Hematopoietic multipotent progenitor cell (in vitro differentiated cells): ENCODE measurements around the gene PJA2. TPM values are rescaled to one million over a fixed set of nuclear protein-coding genes. Genes with fewer than 3 reads are reported as not detected.

ENCODE experiments used
- DNase-seq, 3 donors: peaks; one replicate each; pipeline ENCODE4 v3.0.0-alpha.2; 2011 to 2015; ENCODE audit warnings: low read depth in 2 of 3, low spot score in 2 of 3
- total RNA-seq: library from RNA; depleted of rRNA; stranded (reverse); fragments of >200 nt; gene quantifications from one replicate; pipeline ENCODE4 v1.2.3, GENCODE V29; 2012

The PJA2 gene
- total RNA-seq, 1 donor: 35.8 TPM

GRCh38 chr5:109351988-109352864 lies 57.5 kb downstream of the PJA2 start:
- DNase-seq: peak in 1 of 3 donors; percentile 39

DNA sequence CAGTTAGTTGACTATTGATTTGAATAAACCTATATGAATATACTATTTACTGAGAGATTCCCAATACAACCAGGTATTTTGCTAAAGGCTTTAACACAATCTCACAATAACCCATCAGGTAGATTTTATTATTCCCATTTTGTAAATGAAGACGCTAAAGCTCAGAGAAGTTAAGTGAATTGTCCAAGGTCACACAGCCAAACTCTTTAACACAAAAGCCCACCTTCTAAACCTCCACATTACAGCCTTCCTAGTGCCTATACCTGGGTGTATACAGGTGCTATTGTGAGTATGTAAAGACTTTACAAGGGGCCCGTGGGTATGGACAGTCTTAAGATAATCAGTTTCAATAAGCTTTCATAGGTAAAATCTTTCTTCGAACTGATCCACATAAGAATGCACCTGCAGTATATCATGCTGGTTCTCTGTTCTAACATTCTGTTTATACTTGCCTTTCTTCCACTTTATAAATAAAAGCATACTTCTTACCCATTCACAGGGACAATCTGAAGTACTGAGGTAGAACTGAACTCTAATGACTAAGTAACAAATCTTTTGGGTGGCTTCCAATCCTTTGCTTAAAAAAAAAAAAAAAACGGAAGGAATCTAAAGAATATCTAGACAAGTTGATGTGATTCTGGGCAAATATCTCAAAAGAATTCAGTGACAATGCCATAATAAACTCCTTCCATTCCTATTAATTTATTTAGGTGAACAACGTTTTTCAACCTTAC lies 59.1 kb downstream of the PJA2 start:
- no peak for DNase-seq

DNA sequence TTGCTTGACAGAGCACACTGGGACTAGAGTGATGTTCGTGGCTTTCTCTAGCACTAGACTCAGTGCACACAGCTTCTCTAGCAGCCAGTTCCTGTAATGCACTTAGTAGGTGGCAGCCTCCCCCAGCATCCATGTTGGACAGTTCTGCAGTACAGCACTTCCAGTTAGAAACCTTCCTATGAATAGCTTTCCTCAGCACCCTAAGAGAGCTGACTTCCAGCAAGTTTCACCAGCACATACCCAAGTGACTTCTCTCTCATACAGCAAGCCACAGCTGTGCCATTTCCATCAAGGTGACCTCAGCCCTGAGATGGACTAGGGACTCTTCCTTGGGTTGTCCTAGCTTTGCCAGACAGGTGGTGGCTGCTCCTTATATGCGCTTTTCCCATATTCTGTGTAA lies 60.4 kb downstream of the PJA2 start:
- no peak for DNase-seq

- DNase-seq: no peak
These were observed 62.4 kb downstream of the PJA2 start for GRCh38 chr5:109347252-109347888.

GRCh38 chr5:109345699-109346098 lies 64.1 kb downstream of the PJA2 start:
- no peak for DNase-seq

DNA sequence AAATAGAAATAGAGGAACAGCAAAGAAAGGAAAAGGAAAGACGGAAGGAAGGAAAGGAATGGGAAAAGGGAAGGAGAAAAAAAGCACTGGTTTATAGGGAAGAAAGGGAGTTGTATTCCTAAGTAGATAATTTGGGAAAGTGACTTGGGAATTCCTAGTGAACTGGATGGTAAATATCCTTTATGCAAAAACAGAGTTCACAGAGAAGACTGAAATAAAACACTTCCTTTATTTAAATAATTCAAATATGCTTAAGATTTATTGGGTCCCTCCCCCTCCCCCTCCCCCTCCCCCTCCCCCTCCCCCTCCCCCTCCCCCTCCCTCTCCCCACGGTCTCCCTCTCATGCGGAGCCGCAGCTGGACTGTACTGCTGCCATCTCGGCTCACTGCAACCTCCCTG lies 69.4 kb downstream of the PJA2 start:
- no peak for DNase-seq

- DNase-seq: no peak
These were observed 74.7 kb downstream of the PJA2 start for GRCh38 chr5:109335114-109335513.

DNA sequence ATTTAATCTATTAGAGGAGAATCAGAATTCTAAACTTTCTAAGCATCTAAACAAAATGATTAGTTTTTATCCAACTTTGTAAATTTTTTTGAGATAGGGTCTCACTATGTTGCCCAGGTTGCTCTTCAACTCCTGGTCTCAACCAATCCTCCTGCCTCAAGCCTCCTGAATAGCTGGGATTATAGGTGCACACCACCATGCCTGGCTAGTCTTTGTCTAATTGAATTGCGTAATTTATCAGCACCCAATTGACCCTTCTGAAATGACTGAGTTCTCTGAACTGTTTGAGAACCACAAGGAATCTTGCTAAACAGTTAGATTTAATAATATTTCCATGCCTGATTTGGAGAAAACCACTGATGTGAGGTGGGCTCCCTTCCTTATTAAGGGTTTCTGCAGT lies 75.7 kb downstream of the PJA2 start:
- no peak for DNase-seq

DNA sequence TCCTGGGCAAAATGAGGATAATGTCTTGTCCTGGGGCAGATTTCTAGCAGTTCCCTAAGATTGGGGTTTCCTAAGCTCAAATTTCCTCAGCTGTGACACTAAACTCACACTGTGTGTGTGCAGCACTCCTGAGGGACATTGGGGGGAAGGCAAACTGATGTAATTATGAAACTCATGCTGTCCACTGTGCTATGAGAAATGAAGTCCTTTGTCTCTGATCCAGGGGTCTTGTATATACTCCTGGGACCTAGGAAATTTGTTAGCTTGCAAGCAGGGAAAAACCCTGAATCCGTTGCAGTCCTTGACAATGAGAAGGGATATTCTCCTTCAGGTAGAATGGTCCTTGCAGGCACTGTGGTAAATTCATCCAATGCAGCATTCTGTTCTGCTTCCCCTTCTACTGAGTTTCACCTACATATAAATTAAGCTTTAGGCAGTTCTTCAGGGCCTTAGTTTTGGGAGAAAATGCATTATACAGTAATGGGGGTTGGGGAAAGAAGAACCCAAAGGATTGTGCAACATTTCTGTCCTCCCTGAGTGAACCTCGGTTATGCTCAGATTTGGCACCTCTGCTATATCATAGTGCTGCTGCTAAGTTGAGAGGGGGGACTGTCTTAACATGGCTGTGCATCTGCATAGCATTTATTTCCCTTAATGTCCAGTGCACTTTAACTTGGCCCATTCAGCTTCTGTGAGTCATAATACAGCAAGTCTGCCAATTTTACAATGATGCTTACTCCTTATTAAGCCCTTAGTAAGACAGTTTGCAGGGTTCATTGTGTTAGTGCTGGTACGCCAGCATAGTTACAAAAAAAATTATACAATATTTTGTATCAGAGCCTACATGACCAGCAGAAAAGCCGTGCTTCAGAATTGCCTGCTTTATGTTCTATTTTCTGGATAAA lies 80.2 kb downstream of the PJA2 start:
- DNase-seq: no peak

GRCh38 chr5:109328626-109329025 lies 81.1 kb downstream of the PJA2 start:
- DNase-seq: no peak

- no peak for DNase-seq
These were observed 82.2 kb downstream of the PJA2 start for GRCh38 chr5:109327570-109327969.

DNA sequence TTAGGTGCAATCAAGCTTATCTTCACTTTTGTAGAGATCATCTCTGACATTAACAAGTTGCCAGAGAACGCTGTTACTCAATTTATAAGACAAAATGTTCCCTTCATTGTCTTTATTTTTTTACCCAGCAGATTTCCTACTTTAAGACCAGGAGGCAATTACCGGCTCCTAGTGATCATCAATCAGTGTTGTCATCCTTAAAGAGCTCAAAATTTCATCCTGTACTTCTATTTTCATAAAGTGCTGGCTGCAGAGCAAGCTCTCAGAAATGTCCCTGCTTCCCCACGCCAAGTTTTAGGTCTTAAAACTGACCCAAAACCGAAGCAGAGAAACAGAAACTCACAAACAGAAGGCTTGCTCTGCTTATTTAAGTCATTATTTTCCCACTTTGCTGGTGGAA lies 82.9 kb downstream of the PJA2 start:
- DNase-seq: no peak

GRCh38 chr5:109325456-109325855 lies 84.3 kb downstream of the PJA2 start:
- no peak for DNase-seq

- DNase-seq: no peak
These were observed 84.8 kb downstream of the PJA2 start for GRCh38 chr5:109324931-109325330.

DNA sequence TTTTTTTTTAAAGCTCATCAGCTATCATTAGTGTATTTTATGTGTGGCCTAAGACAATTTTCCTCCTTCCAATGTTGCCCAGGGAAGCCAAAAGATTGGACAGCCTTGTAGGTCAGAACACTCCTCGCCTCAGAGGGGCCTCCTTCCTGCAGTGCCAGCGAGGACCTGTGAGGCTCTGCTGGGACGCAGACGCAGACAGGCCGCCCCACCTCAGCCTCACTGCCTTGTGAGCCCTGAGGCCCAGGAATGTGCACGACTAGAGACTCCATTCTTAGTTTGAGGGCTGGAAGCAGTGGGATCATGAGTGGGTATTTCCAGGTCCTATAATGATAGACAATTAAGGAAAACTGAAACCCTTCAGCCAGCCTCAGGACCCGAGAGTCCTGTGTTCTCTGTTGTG lies 85.4 kb downstream of the PJA2 start:
- DNase-seq: no peak

DNA sequence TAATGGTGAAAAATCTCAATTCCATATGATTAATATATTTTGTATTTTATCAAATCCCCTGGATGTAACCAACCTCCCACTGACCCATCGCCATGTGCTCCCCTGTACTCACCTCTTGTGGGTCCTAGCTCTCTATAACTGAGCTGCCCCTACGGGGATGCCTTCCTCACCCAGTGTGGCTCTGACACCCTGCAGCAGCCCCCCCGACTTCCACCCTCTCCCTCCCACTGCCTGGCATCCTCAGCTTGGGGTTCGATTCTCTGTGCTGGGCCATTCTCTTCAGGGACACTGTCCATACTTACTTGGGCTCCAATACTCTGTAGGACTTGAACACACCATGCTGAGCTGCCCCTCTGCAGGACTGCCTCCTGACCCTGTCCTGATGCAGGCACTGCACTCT lies 87.1 kb downstream of the PJA2 start:
- DNase-seq: no peak

DNA sequence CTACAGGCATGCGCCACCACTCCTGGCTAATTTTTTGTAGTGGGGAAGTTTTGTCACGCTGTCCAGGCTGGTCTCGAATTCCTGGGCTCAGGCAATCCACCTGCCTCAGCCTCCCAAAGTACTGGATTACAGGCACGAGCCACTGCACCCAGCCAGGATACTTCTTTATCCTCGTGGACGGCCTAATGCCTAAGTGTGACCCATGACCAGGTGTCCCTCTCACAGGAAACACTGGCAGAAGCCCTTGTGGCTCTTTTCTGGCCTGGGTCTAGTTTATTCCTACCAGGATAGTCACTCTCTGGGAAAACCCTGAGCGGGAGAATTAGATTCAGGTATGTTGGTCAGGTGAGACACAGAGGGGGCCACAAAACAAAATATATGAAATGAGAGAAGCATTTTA lies 90.4 kb downstream of the PJA2 start:
- no peak for DNase-seq

DNA sequence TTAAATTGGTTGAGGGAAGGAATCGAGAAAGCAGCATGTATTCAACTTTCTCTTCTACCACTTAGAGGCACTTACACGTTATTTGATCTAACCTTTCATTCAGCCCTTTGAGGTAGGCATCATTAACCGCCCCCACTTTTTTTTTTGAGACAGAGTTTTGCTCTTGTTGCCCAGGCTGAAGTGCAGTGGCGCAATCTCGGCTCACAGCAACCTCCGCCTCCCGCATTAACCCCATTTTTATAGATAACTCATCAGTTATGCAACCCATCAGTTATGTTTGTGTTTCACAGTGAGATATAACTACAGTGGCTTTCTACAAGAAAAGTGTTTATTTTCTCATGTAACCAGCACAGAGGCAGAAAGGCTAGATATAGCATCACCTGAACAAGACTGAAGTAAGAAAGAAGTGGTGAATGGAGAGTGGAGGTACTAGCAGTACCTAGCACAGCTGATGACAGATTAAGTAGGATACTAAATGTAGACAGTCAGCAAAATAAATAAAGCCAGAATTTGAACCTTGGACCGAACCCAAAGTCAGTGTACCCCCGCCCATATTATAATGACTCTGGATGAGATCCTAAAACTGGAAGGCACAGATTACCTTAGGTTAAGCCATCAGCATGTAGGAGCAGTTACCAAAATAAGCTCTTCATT lies 91.2 kb downstream of the PJA2 start:
- no peak for DNase-seq

DNA sequence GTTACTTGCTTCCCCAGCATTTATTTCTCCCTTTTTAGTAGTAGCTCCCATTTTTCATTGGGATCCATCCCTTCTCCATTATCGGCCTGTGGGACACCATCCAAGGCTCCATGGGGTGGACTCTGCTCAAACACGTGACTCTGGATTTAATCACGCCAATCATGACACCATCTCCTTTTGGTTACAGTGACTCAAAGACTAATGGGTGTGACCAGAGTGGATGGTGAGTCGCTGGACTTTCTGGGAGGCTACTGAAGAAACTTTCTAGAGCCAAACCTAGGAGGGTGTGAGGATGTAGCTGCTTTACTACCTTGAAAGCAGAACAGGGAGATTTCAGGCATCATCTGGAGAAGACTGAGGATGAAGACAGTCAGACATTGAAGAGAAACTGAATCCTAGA lies 93.1 kb downstream of the PJA2 start:
- DNase-seq: no peak

- DNase-seq: no peak
These were observed 94.5 kb downstream of the PJA2 start for GRCh38 chr5:109315245-109315644.
